Hepatocyte (in vitro differentiated cells): ENCODE measurements around the gene RINL.
"Not testable (repeated sequence)": the region's sequence is repeated elsewhere in the genome, so short reads cannot be mapped to it uniquely, and the experiment has no call there.

ENCODE experiments used
- CTCF ChIP-seq: fragments of 200-600 bp; sonication (generic); IDR thresholded peaks from 2 replicates; pipeline ENCODE4 v1.5.1; 2016; ENCODE audit warnings: antibody characterized with exemption, mild to moderate bottlenecking; ENCODE audit not compliant: poor library complexity
- EZH2 ChIP-seq: fragments of 200-600 bp; sonication (generic); IDR thresholded peaks from 2 replicates; pipeline ENCODE4 v1.6.1; 2016; ENCODE audit warnings: antibody characterized with exemption, mild to moderate bottlenecking, borderline replicate concordance
- EZH2phosphoT487 ChIP-seq: fragments of 200-600 bp; sonication (generic); IDR thresholded peaks from one replicate; pipeline ENCODE4 v1.6.1; 2018; ENCODE audit warnings: antibody characterized with exemption, mild to moderate bottlenecking, low read depth, moderate library complexity; ENCODE audit not compliant: unreplicated experiment, severe bottlenecking

GRCh38 chr19:38829203-38829602 lies 48.9 kb downstream of the RINL start:
- not testable (repeated sequence) for TF ChIP-seq EZH2phosphoT487, CTCF, EZH2
